OCI-LY3 (cell line): ENCODE measurements around the gene EIF4G3.

Experiments used
- H2AFZ ChIP-seq: fragments of 200-600, 300-600 bp; shearing (Covaris generic); 2 replicates; pipeline ENCODE4 v1.6.0; 2014; ENCODE audit warnings: antibody characterized with exemption, low read depth, low read length
- H3K27ac ChIP-seq: fragments of 200-600, 300-600 bp; sonication (generic); 2 replicates; pipeline ENCODE4 v1.5.1; 2014; ENCODE audit warnings: mild to moderate bottlenecking, low read length, moderate library complexity, mixed read lengths
- H3K27me3 ChIP-seq: fragments of 200-600, 300-600 bp; sonication (generic); 2 replicates; pipeline ENCODE4 v1.6.1; 2014; ENCODE audit warnings: low read depth, low read length, mixed read lengths
- H3K36me3 ChIP-seq: fragments of 200-600, 300-600 bp; sonication (generic); replicated peaks from 2 replicates; pipeline ENCODE3; 2014; ENCODE audit warnings: low read depth, low read length, mixed read lengths
- H3K4me1 ChIP-seq: fragments of 300-600, 200-600 bp; sonication (generic); 2 replicates; pipeline ENCODE4 v1.6.1; 2014; ENCODE audit warnings: low read length, mixed read lengths
- H3K4me2 ChIP-seq: fragments of 200-600, 300-600 bp; sonication (generic); 2 replicates; pipeline ENCODE4 v1.6.1; 2014; ENCODE audit warnings: low read length, mixed read lengths
- H3K4me3 ChIP-seq: fragments of 300-600, 200-600 bp; sonication (generic); 2 replicates; pipeline ENCODE4 v1.5.1; 2014; ENCODE audit warnings: antibody characterized with exemption, mild to moderate bottlenecking, low read length, moderate library complexity
- H3K79me2 ChIP-seq: fragments of 300-600, 200-600 bp; shearing (Covaris generic); 2 replicates; pipeline ENCODE4 v1.6.1; 2014; ENCODE audit warnings: mild to moderate bottlenecking, low read length, mixed read lengths
- H3K9ac ChIP-seq: fragments of 300-600, 200-600 bp; shearing (Covaris generic); 2 replicates; pipeline ENCODE4 v1.6.0; 2014; ENCODE audit warnings: mild to moderate bottlenecking, low read length, moderate library complexity
- H3K9me3 ChIP-seq: fragments of 200-600, 300-600 bp; shearing (Covaris generic); 2 replicates; pipeline ENCODE4 v1.6.1; 2014; ENCODE audit warnings: low read length, mixed read lengths; ENCODE audit not compliant: insufficient read depth
- H4K20me1 ChIP-seq: fragments of 200-600, 300-600 bp; sonication (generic); 2 replicates; pipeline ENCODE4 v1.6.1; 2016; ENCODE audit warnings: low read length, mixed read lengths; ENCODE audit not compliant: insufficient read depth
- EZH2phosphoT487 ChIP-seq: fragments of 200-600 bp; shearing (Covaris generic); IDR thresholded peaks from 2 replicates; pipeline ENCODE4 v1.6.1; 2018; ENCODE audit warnings: antibody characterized with exemption, mixed run types, low read depth
- TF ChIP-seq, protein P1 (sequence below): fragments of 200-600, 300-600 bp; sonication (generic); IDR thresholded peaks from 2 replicates; pipeline ENCODE4 v1.5.1; 2014; ENCODE audit warnings: antibody characterized with exemption, low read length, low read depth

EIF4G3 gene

GRCh38 chr1:20949871-20950590 lies 226.7 kb downstream of the EIF4G3 start:
- no peaks in the 10 kb centered on the region for H3K4me1 ChIP-seq
- no peaks in the 10 kb centered on the region for H3K27me3 ChIP-seq
- no peaks in the 10 kb centered on the region for H3K79me2 ChIP-seq
- H2AFZ ChIP-seq: no peak overlapping the region
- no peak overlapping the region for H3K27ac ChIP-seq
- no peaks in the 10 kb centered on the region for H3K9me3 ChIP-seq
- no peak overlapping the region for H3K4me3 ChIP-seq
- no peak overlapping the region for H3K4me2 ChIP-seq
- H4K20me1 ChIP-seq: no peaks in the 10 kb centered on the region
- TF ChIP-seq EZH2phosphoT487: no peak
- TF ChIP-seq, protein P1, sequence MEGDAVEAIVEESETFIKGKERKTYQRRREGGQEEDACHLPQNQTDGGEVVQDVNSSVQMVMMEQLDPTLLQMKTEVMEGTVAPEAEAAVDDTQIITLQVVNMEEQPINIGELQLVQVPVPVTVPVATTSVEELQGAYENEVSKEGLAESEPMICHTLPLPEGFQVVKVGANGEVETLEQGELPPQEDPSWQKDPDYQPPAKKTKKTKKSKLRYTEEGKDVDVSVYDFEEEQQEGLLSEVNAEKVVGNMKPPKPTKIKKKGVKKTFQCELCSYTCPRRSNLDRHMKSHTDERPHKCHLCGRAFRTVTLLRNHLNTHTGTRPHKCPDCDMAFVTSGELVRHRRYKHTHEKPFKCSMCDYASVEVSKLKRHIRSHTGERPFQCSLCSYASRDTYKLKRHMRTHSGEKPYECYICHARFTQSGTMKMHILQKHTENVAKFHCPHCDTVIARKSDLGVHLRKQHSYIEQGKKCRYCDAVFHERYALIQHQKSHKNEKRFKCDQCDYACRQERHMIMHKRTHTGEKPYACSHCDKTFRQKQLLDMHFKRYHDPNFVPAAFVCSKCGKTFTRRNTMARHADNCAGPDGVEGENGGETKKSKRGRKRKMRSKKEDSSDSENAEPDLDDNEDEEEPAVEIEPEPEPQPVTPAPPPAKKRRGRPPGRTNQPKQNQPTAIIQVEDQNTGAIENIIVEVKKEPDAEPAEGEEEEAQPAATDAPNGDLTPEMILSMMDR: no peak
- no peak overlapping the region for H3K9ac ChIP-seq
- no peaks in the 10 kb centered on the region for H3K36me3 ChIP-seq

- no peaks in the 10 kb centered on the region for H3K79me2 ChIP-seq
- no peaks in the 10 kb centered on the region for H3K27me3 ChIP-seq
- H3K4me2 ChIP-seq: no peak overlapping the region
- no peaks in the 10 kb centered on the region for H3K36me3 ChIP-seq
- H3K27ac ChIP-seq: no peak overlapping the region
- TF ChIP-seq, protein P1: no peak
- no peak for TF ChIP-seq EZH2phosphoT487
- H3K4me1 ChIP-seq: no peaks in the 10 kb centered on the region
- H3K9ac ChIP-seq: no peak overlapping the region
- H3K4me3 ChIP-seq: no peak overlapping the region
- no peaks in the 10 kb centered on the region for H3K9me3 ChIP-seq
- no peaks in the 10 kb centered on the region for H4K20me1 ChIP-seq
- no peak overlapping the region for H2AFZ ChIP-seq
Observed at GRCh38 chr1:20948101-20948500, 228.6 kb downstream of the EIF4G3 start.

- H2AFZ ChIP-seq: no peak overlapping the region
- H3K36me3 ChIP-seq: no peaks in the 10 kb centered on the region
- H3K4me2 ChIP-seq: no peak overlapping the region
- H3K79me2 ChIP-seq: no peaks in the 10 kb centered on the region
- H3K9me3 ChIP-seq: no peaks in the 10 kb centered on the region
- TF ChIP-seq, protein P1: no peak
- no peak for TF ChIP-seq EZH2phosphoT487
- no peaks in the 10 kb centered on the region for H3K4me1 ChIP-seq
- no peak overlapping the region for H3K9ac ChIP-seq
- no peaks in the 10 kb centered on the region for H3K27me3 ChIP-seq
- H4K20me1 ChIP-seq: no peaks in the 10 kb centered on the region
- H3K4me3 ChIP-seq: no peak overlapping the region
- no peak overlapping the region for H3K27ac ChIP-seq
Observed at GRCh38 chr1:20947409-20947808, 229.3 kb downstream of the EIF4G3 start.

- no peak overlapping the region for H2AFZ ChIP-seq
- H3K9ac ChIP-seq: no peak overlapping the region
- no peaks in the 10 kb centered on the region; the same call in 1 of the 2 replicates for H4K20me1 ChIP-seq
- no peaks in the 10 kb centered on the region for H3K9me3 ChIP-seq
- H3K4me1 ChIP-seq: peaks cover 16% of the 10 kb centered on the region
- no peaks in the 10 kb centered on the region for H3K36me3 ChIP-seq
- no peak for TF ChIP-seq EZH2phosphoT487
- TF ChIP-seq, protein P1: no peak
- no peaks in the 10 kb centered on the region for H3K27me3 ChIP-seq
- no peak overlapping the region for H3K27ac ChIP-seq
- H3K79me2 ChIP-seq: no peaks in the 10 kb centered on the region
- no peak overlapping the region for H3K4me2 ChIP-seq
- H3K4me3 ChIP-seq: no peak overlapping the region
Observed at GRCh38 chr1:20936621-20937020, 240.1 kb downstream of the EIF4G3 start.
